HG03108 (cell line): Measurements from ENCODE around the gene RIPK3.
A peak's percentile ranks its signal among the peaks of the same experiment; 100 is the strongest.
"Not testable (repeated sequence)": the region's sequence is repeated elsewhere in the genome, so short reads cannot be mapped to it uniquely, and the experiment has no call there.

Experiments used
- ATAC-seq: cut with Tn5 transposase; IDR thresholded peaks from one replicate; pipeline ENCODE4 v1.9.1; 2021; ENCODE audit warnings: moderate library complexity; ENCODE audit not compliant: unreplicated experiment

The RIPK3 gene

DNA sequence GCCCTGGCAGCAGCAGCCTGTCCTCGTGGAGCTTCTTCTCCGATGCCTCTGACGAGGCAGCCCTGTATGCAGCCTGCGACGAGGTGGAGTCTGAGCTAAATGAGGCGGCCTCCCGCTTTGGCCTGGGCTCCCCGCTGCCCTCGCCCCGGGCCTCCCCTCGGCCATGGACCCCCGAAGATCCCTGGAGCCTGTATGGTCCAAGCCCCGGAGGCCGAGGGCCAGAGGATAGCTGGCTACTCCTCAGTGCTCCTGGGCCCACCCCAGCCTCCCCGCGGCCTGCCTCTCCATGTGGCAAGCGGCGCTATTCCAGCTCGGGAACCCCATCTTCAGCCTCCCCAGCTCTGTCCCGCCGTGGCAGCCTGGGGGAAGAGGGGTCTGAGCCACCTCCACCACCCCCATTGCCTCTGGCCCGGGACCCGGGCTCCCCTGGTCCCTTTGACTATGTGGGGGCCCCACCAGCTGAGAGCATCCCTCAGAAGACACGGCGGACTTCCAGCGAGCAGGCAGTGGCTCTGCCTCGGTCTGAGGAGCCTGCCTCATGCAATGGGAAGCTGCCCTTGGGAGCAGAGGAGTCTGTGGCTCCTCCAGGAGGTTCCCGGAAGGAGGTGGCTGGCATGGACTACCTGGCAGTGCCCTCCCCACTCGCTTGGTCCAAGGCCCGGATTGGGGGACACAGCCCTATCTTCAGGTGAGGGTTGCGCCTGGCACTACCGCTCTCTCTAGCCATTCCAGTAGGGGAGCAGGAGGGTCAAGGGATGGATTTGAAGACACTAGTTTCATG lies 30.3 kb upstream of the RIPK3 start:
- no peak for ATAC-seq

DNA sequence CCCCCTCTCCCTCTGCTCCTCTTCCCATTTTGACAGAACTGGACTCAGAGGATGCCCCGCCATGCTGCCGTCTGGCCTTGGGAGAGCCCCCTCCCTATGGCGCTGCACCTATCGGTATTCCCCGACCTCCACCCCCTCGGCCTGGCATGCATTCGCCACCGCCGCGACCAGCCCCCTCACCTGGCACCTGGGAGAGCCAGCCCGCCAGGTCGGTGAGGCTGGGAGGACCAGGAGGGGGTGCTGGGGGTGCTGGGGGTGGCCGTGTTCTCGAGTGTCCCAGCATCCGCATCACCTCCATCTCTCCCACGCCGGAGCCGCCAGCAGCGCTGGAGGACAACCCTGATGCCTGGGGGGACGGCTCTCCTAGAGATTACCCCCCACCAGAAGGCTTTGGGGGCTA lies 29.7 kb upstream of the RIPK3 start:
- ATAC-seq, result no peak

DNA sequence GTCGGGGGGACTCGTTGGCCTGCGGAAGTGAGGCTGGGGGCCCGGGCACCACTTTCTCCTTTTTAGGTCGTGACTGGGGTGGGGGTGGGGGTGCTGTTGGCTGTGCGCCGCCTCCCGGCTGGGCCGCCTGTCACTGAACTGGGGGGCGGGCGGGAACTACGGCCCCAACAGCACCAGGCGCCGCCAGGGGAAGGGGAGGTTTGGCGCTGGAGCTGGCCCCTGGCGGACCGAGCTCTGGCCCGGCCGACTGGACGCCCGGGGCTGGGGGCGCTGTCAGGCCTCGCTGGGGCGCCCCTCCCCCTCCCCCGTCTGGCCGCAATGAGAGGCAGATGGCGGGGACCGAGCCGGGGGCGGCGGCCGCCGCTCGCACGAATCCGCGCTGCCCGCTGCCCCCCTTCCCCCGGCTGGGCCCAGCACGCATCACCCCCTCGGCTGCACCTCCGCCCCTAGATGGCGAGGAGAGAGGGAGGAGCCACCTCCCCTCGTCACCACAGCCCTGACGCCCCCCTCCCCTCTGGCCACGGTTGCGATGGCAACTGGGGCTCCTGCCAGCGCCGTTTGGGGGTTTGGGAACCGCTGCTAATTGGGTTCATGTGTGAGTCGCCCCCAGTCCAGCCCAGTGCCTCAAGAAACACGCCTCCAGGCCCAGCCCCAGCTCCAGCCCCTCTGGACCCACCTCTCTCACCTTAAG lies 28.9 kb upstream of the RIPK3 start:
- no peak for ATAC-seq

DNA sequence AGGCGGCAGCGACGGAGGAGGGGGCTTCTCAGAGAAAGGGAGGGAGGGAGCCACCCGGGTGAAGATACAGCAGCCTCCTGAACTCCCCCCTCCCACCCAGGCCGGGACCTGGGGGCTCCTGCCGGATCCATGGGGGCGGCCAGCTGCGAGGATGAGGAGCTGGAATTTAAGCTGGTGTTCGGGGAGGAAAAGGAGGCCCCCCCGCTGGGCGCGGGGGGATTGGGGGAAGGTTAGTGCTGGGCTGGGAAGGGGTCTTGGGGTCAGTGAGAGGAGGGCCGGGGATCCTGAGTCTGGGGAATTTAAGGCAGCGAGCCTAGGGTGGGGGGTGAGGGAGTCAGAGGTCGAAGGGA lies 28.4 kb upstream of the RIPK3 start:
- ATAC-seq, result no peak

DNA sequence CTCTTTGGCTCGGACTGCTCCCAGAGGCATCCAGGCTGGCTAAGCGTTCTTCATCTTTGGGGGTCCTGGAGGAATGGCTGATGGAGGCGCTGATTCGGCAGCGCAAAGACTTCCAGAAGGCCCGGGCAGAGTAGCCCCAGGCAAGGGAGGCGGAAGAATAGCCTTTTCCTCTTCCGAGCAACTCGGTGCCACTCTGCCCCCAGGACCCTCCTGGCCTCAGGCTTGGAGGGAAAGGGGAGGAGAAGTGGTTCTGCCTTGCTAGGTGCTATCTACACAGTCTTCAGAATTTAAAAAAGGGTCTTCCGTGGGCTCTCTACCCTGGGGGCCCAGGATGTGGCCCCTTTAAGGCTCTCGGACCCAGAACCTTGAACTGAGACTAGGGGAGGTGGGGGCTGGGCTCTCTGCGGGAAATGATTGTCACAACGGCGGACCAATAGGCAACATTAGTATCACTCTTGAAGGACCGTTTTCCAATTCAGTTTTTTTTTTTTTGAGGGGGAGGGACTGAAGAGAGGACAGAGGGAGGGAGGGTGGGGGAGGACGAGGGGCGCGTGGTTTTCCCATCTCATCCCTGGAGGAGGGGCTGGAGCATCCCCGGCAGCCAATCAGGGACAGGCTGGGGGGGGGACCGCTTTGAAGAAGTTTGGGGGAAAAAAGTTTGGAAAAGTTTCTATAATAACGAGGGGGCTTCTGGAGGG lies 27.9 kb upstream of the RIPK3 start, which contains the start of gene NFATC4:
Gene NFATC4, plus strand, starts transcription at position 671 of the 698 bp plus-strand sequence. CDS start 157 bp downstream, outside the sequence.
- ATAC-seq, result no peak

DNA sequence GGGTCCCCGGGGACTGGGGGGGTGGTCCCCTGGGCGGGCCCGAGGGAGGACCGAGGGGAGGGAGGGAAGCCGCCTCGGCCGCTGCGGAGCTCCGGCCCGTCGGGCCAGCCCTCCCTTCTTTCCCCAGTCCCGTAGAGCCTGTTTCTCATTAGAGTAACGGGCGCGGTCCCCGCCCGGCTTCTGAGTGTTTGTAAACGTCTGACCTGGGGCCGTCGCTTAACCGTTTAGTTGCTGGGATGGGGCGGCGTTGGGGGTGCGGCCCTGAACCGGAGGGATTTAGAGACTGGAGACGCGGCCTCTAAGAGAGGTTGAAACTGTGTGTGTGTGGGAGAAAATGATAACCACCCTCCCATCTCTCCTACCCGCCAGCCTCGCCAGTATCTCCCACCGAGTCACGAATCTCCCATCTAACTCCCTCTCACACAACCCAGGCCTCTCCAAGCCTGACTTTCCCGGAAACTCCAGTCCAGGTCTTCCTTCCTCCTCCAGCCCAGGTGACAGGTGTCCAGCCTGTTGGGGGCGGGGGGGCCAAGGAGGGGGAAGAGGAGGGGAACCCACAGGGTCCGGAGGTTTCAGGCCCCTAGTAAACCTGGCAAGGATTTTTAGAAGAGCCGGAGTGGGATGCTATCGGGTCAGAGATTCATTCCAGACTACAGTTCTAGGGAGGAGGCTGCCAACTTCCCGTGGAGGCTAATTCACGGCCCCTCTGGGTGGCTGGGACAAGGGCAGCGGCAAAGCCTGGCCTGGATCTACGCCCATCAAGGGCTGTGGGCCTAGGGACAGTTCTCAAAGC lies 27.1 kb upstream of the RIPK3 start:
- ATAC-seq, result peak; percentile 25

DNA sequence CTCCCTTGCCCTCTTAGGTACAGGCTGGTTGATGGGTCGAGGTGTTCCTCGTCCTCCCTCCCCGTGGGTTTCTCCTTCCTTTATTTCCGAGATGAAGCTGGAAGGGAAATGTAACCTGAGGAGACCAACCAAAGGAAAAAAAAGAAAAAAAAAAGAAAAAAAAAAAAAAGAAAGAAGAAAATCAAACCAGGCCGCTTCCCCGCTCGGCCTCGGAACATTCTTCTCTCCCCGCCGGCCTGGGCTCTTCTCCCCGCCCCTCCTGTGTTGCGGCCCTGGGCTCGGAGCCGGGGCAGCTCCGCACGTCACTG lies 26.6 kb upstream of the RIPK3 start:
- ATAC-seq, result peak; percentile 67

DNA sequence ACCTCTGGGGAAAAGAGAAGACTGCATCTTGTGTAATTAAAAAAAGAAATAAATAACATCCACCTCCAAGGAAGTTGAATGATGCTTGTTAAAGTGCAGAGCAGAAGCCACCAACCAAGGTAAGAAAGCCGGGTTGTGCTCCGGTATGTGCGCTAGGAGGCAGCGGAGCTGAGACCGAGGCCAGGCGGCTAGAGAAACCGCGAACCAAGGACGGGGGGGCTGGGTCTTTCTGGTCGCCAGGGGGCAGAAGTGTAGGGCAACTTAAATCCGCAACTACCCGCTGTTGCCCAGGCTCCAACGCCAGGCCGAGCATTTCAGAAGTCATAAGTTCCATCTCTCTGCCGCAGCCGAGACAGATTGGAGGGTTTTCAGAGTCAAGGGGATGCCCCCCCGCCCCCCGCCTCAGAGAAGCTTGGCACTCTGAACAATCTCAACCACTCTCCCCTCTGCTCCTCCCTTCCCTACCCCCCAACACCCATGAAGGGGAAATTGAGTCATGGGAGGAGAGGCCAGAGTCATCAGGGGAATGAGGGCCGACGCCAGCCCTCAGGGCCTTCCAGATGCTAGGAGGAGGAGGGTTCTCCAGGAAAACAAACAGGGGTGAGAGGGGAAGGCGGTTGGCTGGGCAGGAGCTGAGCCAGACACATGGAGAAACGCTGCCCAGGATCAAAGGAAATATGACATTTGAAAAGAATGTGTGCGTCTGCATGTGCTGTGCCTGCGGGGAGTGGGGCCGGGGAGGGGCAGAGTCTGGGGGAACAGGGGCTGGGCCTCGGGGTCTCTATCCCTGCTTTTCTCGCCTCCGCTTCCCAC lies 26.0 kb upstream of the RIPK3 start:
- peak; percentile 28 for ATAC-seq

DNA sequence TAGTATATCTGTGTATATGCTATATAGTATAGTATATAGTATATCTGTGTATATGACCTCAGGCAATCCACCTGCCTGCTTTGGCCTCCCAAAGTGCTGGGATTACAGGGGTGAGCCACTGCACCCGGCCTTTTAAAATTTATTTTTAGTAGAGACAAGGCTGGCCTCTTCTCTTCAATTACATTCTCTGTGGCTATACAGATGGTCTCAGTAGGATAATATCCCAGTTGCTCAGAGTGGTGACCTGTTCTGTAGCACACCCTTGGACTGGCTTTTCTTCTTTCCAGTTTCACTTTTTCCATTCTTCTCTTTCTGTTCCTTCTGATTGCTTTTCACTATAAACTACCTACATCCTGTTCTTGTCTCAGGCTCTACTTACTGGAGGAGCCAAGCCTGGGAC lies 25.1 kb upstream of the RIPK3 start:
- no peak for ATAC-seq

DNA sequence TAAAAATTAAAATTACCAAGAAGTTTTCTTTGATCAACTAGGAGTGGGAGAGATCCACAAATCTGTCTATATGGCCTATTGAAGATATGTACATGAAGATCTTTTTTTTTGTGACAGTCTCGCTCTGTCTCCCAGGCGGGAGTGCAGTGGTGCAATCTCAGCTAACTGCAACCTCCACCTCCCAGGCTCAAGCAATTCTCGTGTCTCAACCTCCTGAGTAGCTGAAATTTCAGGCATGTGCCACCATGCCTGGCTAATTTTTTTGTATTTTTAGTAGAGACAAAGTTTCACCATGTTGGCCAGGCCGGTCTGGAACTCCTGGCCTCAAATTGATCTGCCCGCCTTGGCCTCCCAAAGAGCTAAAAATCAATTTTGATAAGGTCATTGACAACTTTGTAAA lies 23.6 kb upstream of the RIPK3 start:
- ATAC-seq, result no peak

DNA sequence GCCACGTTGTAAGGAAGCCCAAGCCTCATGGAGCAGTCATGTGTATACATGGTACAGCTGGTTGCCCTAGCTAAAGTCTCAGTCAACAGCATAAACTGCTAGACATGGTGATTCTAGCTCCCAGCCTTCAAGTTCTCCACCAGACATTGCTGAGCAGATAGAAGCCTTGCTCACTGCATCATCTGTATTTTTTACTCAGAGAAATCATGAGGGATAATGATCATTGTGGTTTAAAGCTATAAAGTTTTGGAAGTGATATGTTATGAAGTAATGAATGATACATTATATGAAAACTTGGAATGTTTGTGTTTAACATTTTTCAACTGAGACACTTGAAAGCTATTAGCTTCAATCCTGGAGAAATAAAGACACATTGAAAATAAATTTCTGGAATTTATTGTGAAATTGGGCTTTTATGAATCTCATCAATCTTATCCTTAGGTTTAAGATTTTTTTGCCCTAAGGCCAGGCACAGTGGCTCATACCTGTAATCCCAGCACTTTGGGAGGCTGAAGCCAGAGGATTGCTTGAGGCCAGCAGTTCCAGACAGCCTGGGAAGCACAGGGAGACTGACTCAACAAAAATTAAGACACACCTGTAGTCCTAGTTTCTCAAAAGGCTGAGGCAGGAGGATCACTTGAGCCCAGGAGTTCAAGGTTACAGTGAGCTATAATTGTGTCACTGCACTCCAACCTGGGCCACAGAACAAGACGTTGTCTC lies 22.6 kb upstream of the RIPK3 start:
- ATAC-seq, result no peak

DNA sequence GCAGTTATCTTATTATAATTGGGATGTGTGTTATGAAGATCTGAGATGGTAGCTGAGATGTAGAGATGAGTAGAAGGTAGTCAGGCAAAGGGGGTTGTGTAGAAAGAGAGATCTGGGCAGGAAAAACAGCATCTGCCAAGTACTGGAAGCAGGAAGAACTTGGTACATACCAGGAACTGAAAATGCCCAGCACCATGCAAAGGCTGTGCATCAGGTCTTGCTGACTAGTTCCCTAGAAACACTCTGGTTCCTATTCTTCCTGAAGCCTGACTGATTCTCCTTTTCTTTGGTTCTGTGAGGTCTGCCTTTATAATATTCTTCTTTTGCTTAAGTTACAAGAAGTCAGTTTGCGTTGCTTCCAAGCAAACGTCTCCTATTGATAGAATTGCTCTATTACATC lies 21.5 kb upstream of the RIPK3 start:
- no peak for ATAC-seq

DNA sequence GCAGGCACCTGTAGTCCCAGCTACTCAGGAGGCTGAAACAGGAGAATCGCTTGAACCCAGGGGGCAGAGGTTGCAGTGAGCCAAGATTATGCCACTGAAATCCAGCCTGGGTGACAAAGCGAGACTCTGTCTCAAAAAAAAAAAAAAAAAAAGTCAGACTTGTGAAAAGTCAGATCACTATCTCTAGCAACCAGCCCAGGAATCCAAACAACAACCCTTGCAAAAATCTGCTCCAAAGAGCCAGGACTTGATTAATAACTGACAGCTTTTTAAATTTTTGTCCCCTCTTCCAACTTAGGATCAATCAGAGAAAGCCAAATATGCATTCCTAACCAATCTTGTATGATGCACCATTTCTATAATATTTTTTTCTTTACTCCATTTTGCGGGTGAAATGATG lies 20.5 kb upstream of the RIPK3 start:
- no peak for ATAC-seq

DNA sequence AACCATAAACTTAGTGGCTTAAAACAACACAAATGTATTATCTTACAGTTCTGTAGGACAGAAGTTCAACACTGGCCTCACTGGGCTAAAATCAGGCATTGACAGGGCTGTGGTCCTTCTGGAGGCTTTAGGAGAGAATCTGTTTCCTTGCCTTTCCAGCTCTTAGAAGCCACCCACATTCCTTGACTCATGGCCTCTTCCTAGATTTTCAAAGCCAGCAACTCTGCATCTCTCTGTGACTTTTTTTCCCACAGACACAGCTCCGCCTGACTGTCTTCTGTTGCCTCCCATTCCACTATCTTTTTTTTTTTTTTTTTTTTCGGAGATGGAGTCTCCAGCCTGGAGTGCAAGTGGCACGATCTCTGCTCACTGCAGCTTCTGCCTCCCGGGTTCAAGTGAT lies 16.4 kb upstream of the RIPK3 start:
- no peak for ATAC-seq

DNA sequence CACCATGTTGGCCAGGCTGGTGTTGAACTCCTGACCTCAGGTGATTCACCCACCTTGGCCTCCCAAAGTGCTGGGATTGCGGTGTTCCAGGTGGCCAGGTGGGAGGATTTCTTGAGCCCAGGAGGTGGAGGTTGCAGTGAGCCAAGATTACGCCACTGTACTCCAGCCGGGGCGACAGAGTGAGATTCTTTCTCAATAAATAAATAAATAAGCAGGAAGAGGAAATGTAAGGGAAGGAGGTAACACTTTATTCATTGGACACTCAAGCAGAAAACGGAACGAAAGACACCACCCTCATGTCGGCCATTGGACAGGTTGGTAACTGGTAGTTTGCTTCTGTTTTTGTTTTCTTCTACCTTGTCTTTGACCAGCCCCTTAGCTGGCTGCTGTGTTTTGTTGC lies 15.2 kb upstream of the RIPK3 start:
- ATAC-seq, result no peak

DNA sequence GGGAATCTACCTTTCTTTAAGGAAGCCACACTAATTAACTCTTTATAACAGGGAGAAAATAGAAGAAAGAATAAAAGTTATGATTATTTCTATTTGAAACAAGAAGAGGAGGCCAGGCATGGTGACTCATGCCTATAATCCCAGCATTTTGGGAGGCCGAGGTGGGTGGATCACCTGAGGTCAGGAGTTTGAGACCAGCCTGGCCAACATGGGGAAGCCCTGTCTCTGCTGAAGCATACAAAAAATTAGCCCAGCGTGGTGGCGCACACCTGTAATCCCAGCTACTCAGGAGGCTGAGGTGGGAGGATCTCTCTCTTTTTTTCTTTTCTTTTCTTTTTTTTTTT lies 14.7 kb upstream of the RIPK3 start:
- ATAC-seq, result not testable (repeated sequence)

DNA sequence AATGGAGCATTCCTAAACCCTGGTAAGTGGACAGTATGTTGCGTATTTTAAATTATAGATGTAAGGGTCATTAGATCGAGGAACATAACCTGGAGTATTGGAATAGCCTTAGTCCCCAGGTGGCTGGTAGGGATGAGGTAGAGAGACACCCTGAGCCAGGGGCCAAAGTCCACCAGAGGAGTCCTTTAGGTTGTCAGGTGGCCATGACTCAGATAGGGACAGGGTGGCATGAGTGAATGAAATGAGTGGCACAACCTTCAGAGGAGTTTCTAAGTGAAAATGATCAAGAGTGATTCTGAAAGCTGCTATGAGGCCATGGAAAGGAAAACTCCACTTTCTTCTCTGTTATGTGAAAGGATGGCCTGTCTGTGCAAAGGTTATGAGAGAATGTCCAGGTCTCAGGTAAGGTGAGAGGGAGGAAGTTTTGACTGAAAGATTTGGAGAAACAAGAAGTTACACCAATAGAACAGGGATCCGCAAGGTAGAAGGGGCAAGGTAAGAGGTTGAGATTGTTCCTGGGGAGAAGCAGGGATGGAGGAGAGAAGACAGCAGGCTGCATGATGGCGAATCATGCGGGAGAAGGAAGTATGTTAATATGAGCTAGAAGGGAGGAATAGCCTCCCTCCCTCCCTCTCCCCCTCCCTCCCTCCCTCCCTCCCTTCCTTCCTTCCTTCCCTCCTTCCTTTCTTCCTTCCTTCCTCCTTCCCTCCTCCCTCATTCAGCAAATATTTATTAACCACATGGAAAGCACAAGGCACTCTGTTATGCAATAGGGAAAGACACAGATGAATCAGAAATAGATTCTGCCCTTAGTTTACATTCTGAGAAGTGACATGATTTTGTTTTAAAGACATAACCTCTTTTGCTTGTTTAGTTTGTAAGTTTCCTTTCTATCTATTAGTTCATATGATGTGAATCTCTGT lies 14.0 kb upstream of the RIPK3 start:
- no peak for ATAC-seq

DNA sequence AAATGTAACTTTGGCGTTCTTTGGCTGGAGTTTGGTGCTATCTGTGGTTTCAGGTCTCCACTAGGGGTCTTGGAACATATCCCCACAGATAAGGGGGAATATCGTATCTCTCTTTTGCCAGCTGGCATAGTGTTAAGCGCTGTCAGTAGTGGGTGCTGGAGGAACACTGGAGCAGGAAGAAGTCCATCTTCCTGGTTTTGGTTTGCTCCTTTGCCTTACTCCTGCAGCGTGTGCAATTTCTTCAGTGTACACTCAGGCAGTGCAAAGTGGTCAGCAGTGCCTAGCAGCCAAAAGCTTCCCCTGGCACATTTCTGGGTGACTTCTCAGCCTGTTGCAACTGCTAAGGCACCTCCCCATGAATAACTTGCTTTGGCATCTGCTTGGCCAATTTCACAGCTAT lies 11.7 kb upstream of the RIPK3 start:
- ATAC-seq, result no peak

DNA sequence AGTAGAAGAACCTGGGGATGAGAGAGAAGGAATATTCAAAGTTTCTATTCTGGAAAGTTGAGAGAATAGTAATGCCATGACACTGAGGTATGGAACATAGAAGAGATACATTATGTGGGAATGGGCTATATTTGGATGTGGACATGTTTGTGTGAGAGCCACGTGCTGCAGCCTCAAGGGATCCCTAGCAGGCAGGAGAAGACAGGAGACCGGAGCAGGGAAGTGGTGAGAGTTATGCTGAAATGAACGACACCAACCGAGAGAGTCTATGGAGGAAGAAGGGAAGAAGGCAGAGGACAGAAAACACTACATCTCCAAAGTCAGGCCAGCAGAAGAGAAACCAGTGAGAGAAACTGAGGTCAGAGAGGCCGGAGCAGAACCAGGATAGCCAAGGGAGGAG lies 10.0 kb upstream of the RIPK3 start:
- ATAC-seq, result no peak
